Adrenal gland (tissue), 12 donors: ENCODE measurements around the gene FBXL7. TPM values are rescaled to one million over a fixed set of nuclear protein-coding genes. Genes with fewer than 3 reads are reported as not detected.

Source experiments
- DNase-seq, 7 donors: peaks; one replicate each; pipeline ENCODE4 v3.0.0-alpha.2; 2019 to 2020
- H3K27ac ChIP-seq, 5 donors: fragments of 200-600 bp; sonication (generic) in 4 of 5; 1 replicate in 3 of 5; 2 replicates in 2 of 5; pipeline versions ENCODE4 v1.5.1 to v1.8.0; 2016 to 2020; ENCODE audit warnings: mild to moderate bottlenecking in 1 of 5
- H3K27me3 ChIP-seq: fragments of 200-600 bp; 2 replicates; pipeline ENCODE4 v1.8.0; 2021
- H3K36me3 ChIP-seq, 2 donors: fragments of 200-600 bp; replicated peaks in 1 of 2; 1 replicate in 1 of 2; 2 replicates in 1 of 2; pipeline versions ENCODE4 v1.5.1 to v1.8.0; 2018 to 2022
- H3K4me1 ChIP-seq, 2 donors: fragments of 200-600 bp; replicated peaks in 1 of 2; 1 replicate in 1 of 2; 2 replicates in 1 of 2; pipeline versions ENCODE4 v1.5.1 to v1.8.0; 2018 to 2021
- H3K4me3 ChIP-seq, 4 donors: fragments of 200-600 bp; sonication (generic) in 3 of 4; one replicate each; pipeline ENCODE4 v1.5.1; 2016 to 2018
- H3K9me3 ChIP-seq, 3 donors: fragments of 200-600 bp; sonication (generic) in 1 of 3; replicated peaks in 1 of 3; 1 replicate in 2 of 3; 2 replicates in 1 of 3; pipeline versions ENCODE4 v1.5.1 to v1.8.0; 2016 to 2021
- POLR2A ChIP-seq, 2 donors: fragments of 450-650 bp; IDR thresholded peaks; one replicate each; pipeline ENCODE4 v1.6.1; 2017; ENCODE audit warnings: antibody characterized with exemption in 2 of 2, mild to moderate bottlenecking in 2 of 2, moderate library complexity in 1 of 2
- WGBS, 4 donors: extraction: QIAGEN DNeasy Blood & Tissue Kit in 2 of 4; methylation state at CpG; one replicate each; pipeline versions ENCODE4 v1.1.5 to v1.1.7; 2013 to 2017; 5-methylcytosine and 5-hydroxymethylcytosine counted together
- intact Hi-C, 2 donors: fragments of 100-400 bp; cut with DNase I; formaldehyde crosslinking; loops; one replicate each; pipeline versions ENCODE4 v1.14.1 to v1.15.0; 2022 to 2023
- polyA plus RNA-seq, 3 donors: library from polyadenylated mRNA; stranded (reverse); fragments of 200-250 nt in 2 of 3; fragments of 350-450 nt in 1 of 3; fragmentation: Illumina TruSeq in 1 of 3; extraction: RNeasy Lipid Tissue Mini Kit (QIAGEN cat#74804) in 1 of 3; gene quantifications; one replicate each; pipeline ENCODE4 v1.2.3, GENCODE V29; 2013 to 2014
- total RNA-seq, 9 donors: library from RNA; depleted of rRNA in 4 of 9; stranded (reverse); fragments of >200 nt in 4 of 9; fragments of 120-200 nt in 1 of 9; fragmentation: NEBNext Ultra II Directional in 1 of 9; extraction: Animal tissue kit (Norgen Biotek cat#: 25700) in 1 of 9; gene quantifications; one replicate each; pipeline versions ENCODE4 v1.1.0 to v1.2.4, GENCODE V29; 2013 to 2023
- TF ChIP-seq, protein P1 (sequence below), 6 experiments: fragments of 450-650 bp in 4 of 6; fragments of 200-600 bp in 2 of 6; sonication (generic) in 1 of 6; IDR thresholded peaks; 1 replicate in 5 of 6; 2 replicates in 1 of 6; pipeline versions ENCODE4 v1.5.1 to v1.8.0; 2016 to 2021; ENCODE audit warnings: antibody characterized with exemption in 6 of 6, mild to moderate bottlenecking in 2 of 6, moderate library complexity in 1 of 6
- donor health status: healthy with polysubstance abuse.
- donor health status: Bipolar disorder and iron deficiency.
- donor health status: DM: yes; HTN: yes; CAD: no.
- donor health status: DM: no; HTN: no; CAD: no.
- donor health status: DM: no; HTN: no; CAD: no.
- donor health status: DM: yes; HTN: yes; CAD: no.

The FBXL7 gene
- total and polyA plus RNA-seq, 12 donors: 22.6 to 59.1 (median 34.0) TPM

DNA sequence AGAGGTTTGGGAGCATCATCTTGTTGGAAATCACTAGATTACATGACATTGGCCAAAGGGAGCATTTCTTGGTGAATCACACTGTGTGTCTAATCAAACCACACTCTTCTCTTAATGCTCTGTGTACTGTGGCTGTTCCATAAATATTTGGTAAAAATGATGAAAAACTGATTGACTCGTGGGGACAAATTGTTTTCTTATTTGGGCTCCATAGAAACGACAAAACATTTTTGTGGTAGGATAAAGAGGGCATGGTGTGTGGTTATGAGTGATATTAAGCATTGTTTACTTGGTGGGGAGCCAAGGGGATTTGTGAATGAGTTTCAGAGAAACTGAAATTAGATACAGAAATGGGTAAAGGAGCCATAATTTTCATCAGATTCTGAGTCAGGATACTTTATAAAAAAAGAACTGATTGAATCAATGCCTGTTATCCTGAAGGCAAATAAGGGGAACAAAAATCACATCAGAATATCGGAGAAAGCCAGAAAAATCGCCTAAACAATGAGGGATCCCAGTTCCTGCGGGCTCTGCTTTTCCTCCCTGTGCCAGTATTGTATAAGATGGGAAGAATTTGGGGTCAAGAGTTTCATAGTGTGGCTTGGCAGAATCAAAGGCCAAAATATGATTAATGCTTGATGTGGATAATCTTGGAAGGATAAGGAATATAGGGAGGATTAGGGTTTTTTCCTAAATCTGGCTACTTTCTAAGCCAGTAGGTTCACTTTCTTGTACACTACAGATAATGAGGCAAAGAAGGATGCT lies 33.3 kb downstream of the FBXL7 start:
- Histone ChIP-seq H3K4me1 (peaks cover 2 to 12% of the 10 kb centered on the region in 2 donors), H3K27me3 (no peaks in the 10 kb centered on the region), H3K9me3 (no peaks in the 10 kb centered on the region), H3K4me3 (no peak overlapping the region), H3K27ac (no peak overlapping the region), H3K36me3 (no peaks in the 10 kb centered on the region)
- intact Hi-C loops: no loop called here
- no peak for TF ChIP-seq POLR2A (IDR thresholded peaks at IDR 0.05)
- TF ChIP-seq, protein P1, sequence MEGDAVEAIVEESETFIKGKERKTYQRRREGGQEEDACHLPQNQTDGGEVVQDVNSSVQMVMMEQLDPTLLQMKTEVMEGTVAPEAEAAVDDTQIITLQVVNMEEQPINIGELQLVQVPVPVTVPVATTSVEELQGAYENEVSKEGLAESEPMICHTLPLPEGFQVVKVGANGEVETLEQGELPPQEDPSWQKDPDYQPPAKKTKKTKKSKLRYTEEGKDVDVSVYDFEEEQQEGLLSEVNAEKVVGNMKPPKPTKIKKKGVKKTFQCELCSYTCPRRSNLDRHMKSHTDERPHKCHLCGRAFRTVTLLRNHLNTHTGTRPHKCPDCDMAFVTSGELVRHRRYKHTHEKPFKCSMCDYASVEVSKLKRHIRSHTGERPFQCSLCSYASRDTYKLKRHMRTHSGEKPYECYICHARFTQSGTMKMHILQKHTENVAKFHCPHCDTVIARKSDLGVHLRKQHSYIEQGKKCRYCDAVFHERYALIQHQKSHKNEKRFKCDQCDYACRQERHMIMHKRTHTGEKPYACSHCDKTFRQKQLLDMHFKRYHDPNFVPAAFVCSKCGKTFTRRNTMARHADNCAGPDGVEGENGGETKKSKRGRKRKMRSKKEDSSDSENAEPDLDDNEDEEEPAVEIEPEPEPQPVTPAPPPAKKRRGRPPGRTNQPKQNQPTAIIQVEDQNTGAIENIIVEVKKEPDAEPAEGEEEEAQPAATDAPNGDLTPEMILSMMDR (IDR thresholded peaks at IDR 0.05): no peak
- 74 to 83% (median 79%) methylated on average over 5 of the region's 5 CpGs for WGBS, 4 donors
- DNase-seq: no peak

DNA sequence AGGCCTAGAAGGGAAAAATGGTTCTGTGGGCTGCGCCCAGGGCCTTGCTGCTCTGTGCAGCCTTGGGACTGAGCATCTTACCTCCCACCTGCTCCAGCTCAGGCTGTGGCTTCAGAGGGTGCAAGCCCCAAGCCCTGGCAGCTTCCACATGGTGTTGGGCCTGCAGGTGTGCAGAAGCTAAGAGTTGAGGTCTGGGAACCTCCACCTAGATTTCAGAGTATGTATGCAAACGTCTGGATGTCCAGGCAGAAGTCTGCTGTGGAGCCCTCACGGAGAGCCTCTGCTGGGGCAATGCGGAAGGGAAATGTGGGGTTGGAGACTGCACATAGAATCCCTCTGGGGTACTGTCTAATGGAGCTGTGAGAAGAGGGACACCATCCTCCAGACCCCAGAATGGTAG lies 36.0 kb downstream of the FBXL7 start:
- H3K4me1 ChIP-seq: peaks cover 6 to 19% of the 10 kb centered on the region in 2 donors
- no peak overlapping the region for H3K27ac ChIP-seq
- intact Hi-C loops: no loop called here
- 96 to 98% (median 97%) methylated on average over 4 of the region's 4 CpGs for WGBS, 4 donors
- H3K27me3 ChIP-seq: no peaks in the 10 kb centered on the region
- H3K36me3 ChIP-seq: no peaks in the 10 kb centered on the region
- TF ChIP-seq, protein P1 (IDR thresholded peaks at IDR 0.05): no peak
- no peak for TF ChIP-seq POLR2A (IDR thresholded peaks at IDR 0.05)
- no peak overlapping the region for H3K4me3 ChIP-seq
- no peak for DNase-seq
- no peaks in the 10 kb centered on the region for H3K9me3 ChIP-seq

DNA sequence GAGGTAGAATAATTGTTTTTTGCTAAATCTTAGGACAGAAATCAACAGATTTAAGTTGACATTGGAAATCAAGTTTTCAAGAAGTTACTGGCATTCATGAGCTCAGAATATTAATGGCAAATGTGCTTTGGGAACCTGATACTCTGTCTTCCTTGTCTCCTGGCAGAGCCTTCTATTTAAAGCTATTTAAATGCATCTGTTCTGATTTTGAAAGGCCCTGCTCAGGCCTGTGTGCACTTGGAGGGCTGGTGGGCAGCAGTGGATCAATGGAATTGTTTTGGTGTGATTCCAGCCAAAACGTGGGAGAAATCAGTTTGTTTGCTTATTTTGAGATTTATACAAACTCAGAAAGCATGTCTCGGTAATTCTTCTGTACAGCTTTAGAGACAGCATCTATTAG lies 38.5 kb downstream of the FBXL7 start:
- Histone ChIP-seq H3K36me3 (no peaks in the 10 kb centered on the region), H3K27ac (peak overlapping the region in 1 of 5 donors; percentile 11), H3K4me1 (peaks cover 6 to 15% of the 10 kb centered on the region in 2 donors), H3K4me3 (no peak overlapping the region), H3K27me3 (no peaks in the 10 kb centered on the region), H3K9me3 (no peaks in the 10 kb centered on the region)
- intact Hi-C loops: no loop called here
- WGBS, 4 donors: 47 to 55% (median 53%) methylated on average over 2 of the region's 2 CpGs
- TF ChIP-seq, protein P1 (IDR thresholded peaks at IDR 0.05): no peak
- no peak for TF ChIP-seq POLR2A (IDR thresholded peaks at IDR 0.05)
- no peak for DNase-seq

DNA sequence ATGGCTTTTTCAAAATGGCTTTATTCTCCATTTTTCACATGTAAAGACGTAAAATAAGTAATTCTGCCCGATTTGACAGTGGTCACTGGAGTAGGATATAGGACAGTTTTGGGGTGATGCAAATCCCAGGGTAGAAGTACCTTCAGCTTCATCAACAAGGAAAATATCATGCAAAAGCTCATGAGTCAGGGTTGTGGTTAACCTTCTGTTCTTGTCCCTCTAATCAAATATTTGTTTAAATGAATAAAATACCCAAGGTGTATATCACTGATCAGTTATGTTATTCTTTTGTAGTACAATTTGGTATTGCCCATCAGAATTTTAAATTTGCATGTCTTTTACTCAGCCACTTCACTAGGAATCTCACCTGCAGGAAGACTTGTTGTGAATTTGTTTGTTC lies 40.0 kb downstream of the FBXL7 start:
- Histone ChIP-seq H3K4me3 (no peak overlapping the region), H3K36me3 (no peaks in the 10 kb centered on the region), H3K27ac (no peak overlapping the region), H3K27me3 (no peaks in the 10 kb centered on the region), H3K9me3 (no peaks in the 10 kb centered on the region), H3K4me1 (peaks cover 6 to 20% of the 10 kb centered on the region in 2 donors)
- intact Hi-C loops: no loop called here
- WGBS, 4 donors: 91 to 96% (median 94%) methylated on average over 2 of the region's 2 CpGs
- DNase-seq: no peak
- TF ChIP-seq POLR2A (IDR thresholded peaks at IDR 0.05): no peak
- TF ChIP-seq, protein P1 (IDR thresholded peaks at IDR 0.05): no peak
